Liver (tissue), 9 donors: Measurements from ENCODE around the gene RPS6KC1. TPM values are rescaled to one million over a fixed set of nuclear protein-coding genes. Genes with fewer than 3 reads are reported as not detected.

ENCODE experiments used
- DNase-seq: peaks from one replicate; pipeline ENCODE4 v3.0.0-alpha.2; 2017; ENCODE audit warnings: low spot score
- H3K27ac ChIP-seq, 2 donors: one replicate each; pipeline ENCODE4 v1.7.0; 2013; ENCODE audit warnings: inconsistent platforms in 2 of 2, low read length in 2 of 2, control low read depth in 1 of 2, low read depth in 1 of 2, mild to moderate bottlenecking in 1 of 2
- H3K27me3 ChIP-seq, 4 donors: one replicate each; pipeline versions ENCODE4 v1.6.1 to v1.7.0; 2013; ENCODE audit warnings: low read length in 3 of 4, inconsistent platforms in 1 of 4, mild to moderate bottlenecking in 1 of 4, moderate library complexity in 1 of 4; ENCODE audit not compliant: control insufficient read depth in 4 of 4, insufficient read depth in 4 of 4
- H3K36me3 ChIP-seq, 4 donors: one replicate each; pipeline versions ENCODE4 v1.6.1 to v1.7.0; 2013; ENCODE audit warnings: low read length in 3 of 4, mild to moderate bottlenecking in 3 of 4, low read depth in 1 of 4, moderate library complexity in 1 of 4; ENCODE audit not compliant: control insufficient read depth in 4 of 4, insufficient read depth in 3 of 4
- H3K4me1 ChIP-seq, 4 donors: one replicate each; pipeline versions ENCODE4 v1.6.1 to v1.7.0; 2013; ENCODE audit warnings: low read length in 3 of 4, mild to moderate bottlenecking in 3 of 4, moderate library complexity in 1 of 4; ENCODE audit not compliant: control insufficient read depth in 4 of 4, insufficient read depth in 4 of 4
- H3K4me3 ChIP-seq, 3 donors: one replicate each; pipeline versions ENCODE4 v1.6.1 to v1.7.0; 2013; ENCODE audit warnings: low read length in 3 of 3, control low read depth in 1 of 3, low read depth in 1 of 3, mild to moderate bottlenecking in 1 of 3
- H3K9ac ChIP-seq, 2 donors: one replicate each; pipeline ENCODE4 v1.7.0; 2013; ENCODE audit warnings: low read length in 2 of 2, mild to moderate bottlenecking in 2 of 2, moderate library complexity in 2 of 2, control low read depth in 1 of 2, low read depth in 1 of 2
- H3K9me3 ChIP-seq, 4 donors: one replicate each; pipeline versions ENCODE4 v1.6.1 to v1.7.0; 2013; ENCODE audit warnings: low read length in 3 of 4; ENCODE audit not compliant: control insufficient read depth in 4 of 4
- CTCF ChIP-seq: fragments of 150-350 bp; IDR thresholded peaks from 2 replicates; pipeline ENCODE4 v1.5.1; 2017; ENCODE audit warnings: improper control_type of control experiment, low read depth, low read length; ENCODE audit not compliant: missing input control
- EGR1 ChIP-seq, 2 donors: IDR thresholded peaks; 2 replicates each; pipeline ENCODE4 v1.6.1; 2016 to 2018; ENCODE audit warnings: antibody characterized with exemption in 2 of 2, low read depth in 2 of 2
- FOXA1 ChIP-seq: IDR thresholded peaks from 2 replicates; pipeline ENCODE4 v1.6.1; 2016; ENCODE audit warnings: antibody characterized with exemption
- FOXA2 ChIP-seq: IDR thresholded peaks from 2 replicates; pipeline ENCODE4 v1.6.1; 2016; ENCODE audit warnings: antibody characterized with exemption
- GABPA ChIP-seq, 2 donors: IDR thresholded peaks in 1 of 2; conservative IDR thresholded peaks in 1 of 2; 2 replicates each; pipeline ENCODE4 v1.6.1; 2016; ENCODE audit warnings: antibody characterized with exemption in 2 of 2, mild to moderate bottlenecking in 1 of 2, moderate library complexity in 1 of 2
- HNF4A ChIP-seq, 2 donors: conservative IDR thresholded peaks; 2 replicates each; pipeline ENCODE4 v1.6.1; 2016; ENCODE audit warnings: antibody characterized with exemption in 2 of 2, mild to moderate bottlenecking in 2 of 2
- HNF4G ChIP-seq: IDR thresholded peaks from 2 replicates; pipeline ENCODE4 v1.6.1; 2016; ENCODE audit warnings: antibody characterized with exemption
- JUND ChIP-seq, 2 donors: IDR thresholded peaks; 2 replicates each; pipeline ENCODE4 v1.6.1; 2016; ENCODE audit warnings: antibody characterized with exemption in 2 of 2
- MAX ChIP-seq: IDR thresholded peaks from 2 replicates; pipeline ENCODE4 v1.6.1; 2016; ENCODE audit warnings: antibody characterized with exemption
- NR2F2 ChIP-seq: IDR thresholded peaks from 2 replicates; pipeline ENCODE4 v1.6.1; 2016; ENCODE audit warnings: antibody characterized with exemption
- RAD21 ChIP-seq, 2 donors: IDR thresholded peaks; 2 replicates each; pipeline ENCODE4 v1.6.1; 2016; ENCODE audit warnings: antibody characterized with exemption in 2 of 2, mild to moderate bottlenecking in 2 of 2
- REST ChIP-seq: IDR thresholded peaks from 2 replicates; pipeline ENCODE4 v1.6.1; 2016; ENCODE audit warnings: antibody characterized with exemption, mild to moderate bottlenecking
- RXRA ChIP-seq, 2 donors: IDR thresholded peaks; 2 replicates each; pipeline ENCODE4 v1.6.1; 2017 to 2018; ENCODE audit warnings: antibody characterized with exemption in 2 of 2, mild to moderate bottlenecking in 1 of 2
- SP1 ChIP-seq: IDR thresholded peaks from 2 replicates; pipeline ENCODE4 v1.6.1; 2018; ENCODE audit warnings: antibody characterized with exemption, mild to moderate bottlenecking
- TAF1 ChIP-seq: conservative IDR thresholded peaks from 2 replicates; pipeline ENCODE4 v1.6.1; 2016; ENCODE audit warnings: antibody characterized with exemption, mild to moderate bottlenecking
- YY1 ChIP-seq: IDR thresholded peaks from 2 replicates; pipeline ENCODE4 v1.6.1; 2016; ENCODE audit warnings: antibody characterized with exemption, mild to moderate bottlenecking
- ZBTB33 ChIP-seq: IDR thresholded peaks from 2 replicates; pipeline ENCODE4 v1.6.1; 2016; ENCODE audit warnings: antibody characterized with exemption
- WGBS: extraction: QIAGEN DNeasy Blood & Tissue Kit; methylation state at CpG from one replicate; pipeline ENCODE4 v1.1.7; 2013; 5-methylcytosine and 5-hydroxymethylcytosine counted together
- polyA plus RNA-seq, 2 donors: library from polyadenylated mRNA; stranded (reverse) in 1 of 2; unstranded in 1 of 2; fragments of 200-250 nt in 1 of 2; fragments of >200 nt in 1 of 2; fragmentation: Nextera tagmentation in 1 of 2; extraction: Ambion mirVana in 1 of 2; gene quantifications; one replicate each; pipeline versions ENCODE4 v1.2.1 to v1.2.3, GENCODE V29; 2013 to 2015
- total RNA-seq, 2 donors: library from RNA; depleted of rRNA; stranded (reverse); fragments of >200 nt; gene quantifications; one replicate each; pipeline ENCODE4 v1.2.3, GENCODE V29; 2014
- TF ChIP-seq, protein P1 (sequence below): IDR thresholded peaks from 2 replicates; pipeline ENCODE4 v1.6.1; 2016; ENCODE audit warnings: antibody characterized with exemption
- donor health status: healthy.
- donor health status: healthy.
- donor health status: healthy.
- donor health status: healthy.
- donor health status: healthy.

The RPS6KC1 gene
- total and polyA plus RNA-seq, 4 donors = 3.5 to 15.6 (median 9.8) TPM

- H3K9me3 ChIP-seq = peaks cover 0 to 2% (median 0%) of the 10 kb centered on the region in 4 donors
- TF ChIP-seq HNF4A (conservative IDR thresholded peaks at IDR 0.05) (no peak), JUND (IDR thresholded peaks at IDR 0.05) (no peak), ZBTB33 (no peak), MAX (no peak), GABPA (IDR thresholded peaks at IDR 0.05 in 1 of 2, conservative IDR thresholded peaks at IDR 0.05 in 1 of 2) (no peak), HNF4G (no peak), NR2F2 (no peak), FOXA1 (no peak)
- TF ChIP-seq, protein P1, sequence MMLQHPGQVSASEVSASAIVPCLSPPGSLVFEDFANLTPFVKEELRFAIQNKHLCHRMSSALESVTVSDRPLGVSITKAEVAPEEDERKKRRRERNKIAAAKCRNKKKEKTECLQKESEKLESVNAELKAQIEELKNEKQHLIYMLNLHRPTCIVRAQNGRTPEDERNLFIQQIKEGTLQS = no peak
Measured at GRCh38 chr1:213192026-213192425, 141.0 kb downstream of the RPS6KC1 start.

GRCh38 chr1:213194383-213194782 is 143.3 kb downstream of the RPS6KC1 start:
- H3K27ac ChIP-seq = no peak overlapping the region
- H3K9ac ChIP-seq = no peak overlapping the region
- no peak overlapping the region for H3K4me3 ChIP-seq
- no peaks in the 10 kb centered on the region for H3K27me3 ChIP-seq
- H3K36me3 ChIP-seq = peaks cover 0 to 3% (median 2%) of the 10 kb centered on the region in 4 donors
- peaks cover 0 to 7% (median 3%) of the 10 kb centered on the region in 4 donors for H3K9me3 ChIP-seq
- DNase-seq = no peak
- H3K4me1 ChIP-seq = peaks cover 0 to 2% (median 0%) of the 10 kb centered on the region in 4 donors
- 97% methylated on average over 5 of the region's 5 CpGs for WGBS
- TF ChIP-seq, protein P1 = no peak
- TF ChIP-seq RAD21 (IDR thresholded peaks at IDR 0.05) (no peak), CTCF (no peak), YY1 (no peak), NR2F2 (no peak), ZBTB33 (no peak), SP1 (no peak), REST (no peak), FOXA1 (no peak), FOXA2 (no peak), HNF4G (no peak), HNF4A (conservative IDR thresholded peaks at IDR 0.05) (no peak), TAF1 (no peak), RXRA (IDR thresholded peaks at IDR 0.05) (no peak), MAX (no peak), GABPA (IDR thresholded peaks at IDR 0.05 in 1 of 2, conservative IDR thresholded peaks at IDR 0.05 in 1 of 2) (no peak), EGR1 (IDR thresholded peaks at IDR 0.05; ENCODE audit: low read depth in 2 of 2) (no peak), JUND (IDR thresholded peaks at IDR 0.05) (no peak)

More at GRCh38 chr1:213192026-213192425, 141.0 kb downstream of the RPS6KC1 start:
- Histone ChIP-seq H3K27ac (no peak overlapping the region), H3K9ac (no peak overlapping the region), H3K4me1 (peaks cover 0 to 2% (median 0%) of the 10 kb centered on the region in 4 donors), H3K27me3 (no peaks in the 10 kb centered on the region), H3K4me3 (no peak overlapping the region), H3K36me3 (peaks cover 0 to 4% (median 0%) of the 10 kb centered on the region in 4 donors)
- WGBS = 98% methylated on average over 1 of the region's 1 CpG
- DNase-seq = no peak
